Measurements from ENCODE around the gene TRIM56.
A peak's percentile ranks its signal among the peaks of the same experiment; 100 is the strongest.
"Not testable (repeated sequence)": the region's sequence is repeated elsewhere in the genome, so short reads cannot be mapped to it uniquely, and the experiment has no call there.

The TRIM56 gene

DNA sequence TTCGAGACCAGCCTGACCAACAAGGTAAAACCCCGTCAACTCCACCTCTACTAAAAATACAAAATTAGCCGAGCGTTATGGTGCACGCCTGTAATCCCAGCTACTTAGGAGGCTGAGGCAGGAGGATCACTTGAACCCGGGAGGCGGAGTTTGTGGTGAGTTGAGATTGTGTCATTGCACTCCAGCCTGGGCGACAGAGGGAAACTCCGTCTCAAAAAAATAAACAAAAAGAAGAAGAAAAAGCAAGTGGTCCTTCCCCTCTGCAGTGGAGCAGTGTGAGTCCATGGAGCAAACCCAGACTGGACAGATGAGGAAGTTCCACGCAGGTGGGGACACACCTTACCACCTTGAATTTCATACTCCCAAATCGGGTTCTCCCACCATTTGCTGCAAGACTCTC is 28.6 kb downstream of the TRIM56 start:
- Histone ChIP-seq H3K9ac (ENCODE audit: low read length) (peak overlapping the region; percentile 12), H3K36me3 (ENCODE audit: control insufficient read depth, insufficient read depth, low read length) (no peaks in the 10 kb centered on the region), H3K4me1 (ENCODE audit: control insufficient read depth, insufficient read depth, low read length) (peaks cover 12% of the 10 kb centered on the region; the same call in 1 of the 2 replicates), H3K27me3 (ENCODE audit: control insufficient read depth, insufficient read depth, low read length) (no peaks in the 10 kb centered on the region), H3K9me3 (ENCODE audit: control insufficient read depth, insufficient read depth, low read depth, low read length) (no peaks in the 10 kb centered on the region), H3K4me3 (ENCODE audit: low read depth, low read length) (no peak overlapping the region), H3K27ac (ENCODE audit: low read depth, low read length) (no peak overlapping the region)

GRCh38 chr7:101114492-101114891 is 29.2 kb downstream of the TRIM56 start:
- Histone ChIP-seq H3K36me3 (ENCODE audit: control insufficient read depth, insufficient read depth, low read length) (no peaks in the 10 kb centered on the region), H3K4me1 (ENCODE audit: control insufficient read depth, insufficient read depth, low read length) (peaks cover 12% of the 10 kb centered on the region; the same call in 1 of the 2 replicates), H3K27me3 (ENCODE audit: control insufficient read depth, insufficient read depth, low read length) (no peaks in the 10 kb centered on the region), H3K9me3 (ENCODE audit: control insufficient read depth, insufficient read depth, low read depth, low read length) (no peaks in the 10 kb centered on the region), H3K27ac (ENCODE audit: low read depth, low read length) (no peak overlapping the region), H3K4me3 (ENCODE audit: low read depth, low read length) (no peak overlapping the region), H3K9ac (ENCODE audit: low read length) (no peak overlapping the region)

GRCh38 chr7:101115215-101115614 is 29.9 kb downstream of the TRIM56 start:
- Histone ChIP-seq H3K27ac (ENCODE audit: low read depth, low read length) (no peak overlapping the region), H3K4me1 (ENCODE audit: control insufficient read depth, insufficient read depth, low read length) (peaks cover 16% of the 10 kb centered on the region; the same call in 1 of the 2 replicates), H3K9ac (ENCODE audit: low read length) (no peak overlapping the region), H3K27me3 (ENCODE audit: control insufficient read depth, insufficient read depth, low read length) (no peaks in the 10 kb centered on the region), H3K36me3 (ENCODE audit: control insufficient read depth, insufficient read depth, low read length) (no peaks in the 10 kb centered on the region), H3K4me3 (ENCODE audit: low read depth, low read length) (no peak overlapping the region), H3K9me3 (ENCODE audit: control insufficient read depth, insufficient read depth, low read depth, low read length) (no peaks in the 10 kb centered on the region)

GRCh38 chr7:101116898-101117297 is 31.6 kb downstream of the TRIM56 start:
- Histone ChIP-seq H3K27ac (ENCODE audit: low read depth, low read length) (peak overlapping the region; percentile 47; the same call in 1 of the 2 replicates), H3K36me3 (ENCODE audit: control insufficient read depth, insufficient read depth, low read length) (no peaks in the 10 kb centered on the region), H3K9ac (ENCODE audit: low read length) (peak overlapping the region; percentile 54)

DNA sequence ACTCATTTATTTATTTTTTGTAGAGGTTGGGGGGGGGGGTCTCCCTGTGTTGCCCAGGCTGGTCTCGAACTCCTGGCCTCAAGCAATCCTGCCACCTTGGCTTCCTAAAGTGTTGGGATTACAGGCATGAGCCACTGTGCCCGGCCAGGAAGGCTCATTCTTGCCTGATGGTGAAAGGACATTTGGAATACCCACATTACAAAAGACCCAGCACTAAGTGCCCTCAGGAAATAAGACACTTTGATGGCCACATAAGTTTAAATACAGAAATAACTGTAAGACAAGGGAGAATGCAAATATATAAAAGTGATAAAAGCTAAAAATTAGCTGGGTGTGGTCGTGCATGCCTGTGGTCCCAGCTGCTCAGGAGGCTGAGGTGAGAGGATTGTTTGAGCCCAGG is 33.6 kb downstream of the TRIM56 start:
- Histone ChIP-seq H3K4me1 (ENCODE audit: control insufficient read depth, insufficient read depth, low read length) (peaks cover 32% of the 10 kb centered on the region), H3K9ac (ENCODE audit: low read length) (no peak overlapping the region), H3K27ac (ENCODE audit: low read depth, low read length) (no peak overlapping the region), H3K36me3 (ENCODE audit: control insufficient read depth, insufficient read depth, low read length) (no peaks in the 10 kb centered on the region), H3K27me3 (ENCODE audit: control insufficient read depth, insufficient read depth, low read length) (no peaks in the 10 kb centered on the region), H3K4me3 (ENCODE audit: low read depth, low read length) (no peak overlapping the region), H3K9me3 (ENCODE audit: control insufficient read depth, insufficient read depth, low read depth, low read length) (no peaks in the 10 kb centered on the region)

More at GRCh38 chr7:101116898-101117297, 31.6 kb downstream of the TRIM56 start:
- Histone ChIP-seq H3K4me1 (ENCODE audit: control insufficient read depth, insufficient read depth, low read length) (peaks cover 20% of the 10 kb centered on the region), H3K4me3 (ENCODE audit: low read depth, low read length) (no peak overlapping the region), H3K27me3 (ENCODE audit: control insufficient read depth, insufficient read depth, low read length) (no peaks in the 10 kb centered on the region), H3K9me3 (ENCODE audit: control insufficient read depth, insufficient read depth, low read depth, low read length) (no peaks in the 10 kb centered on the region)

GRCh38 chr7:101119876-101120275 is 34.6 kb downstream of the TRIM56 start:
- H3K27ac ChIP-seq (ENCODE audit: low read depth, low read length) = no peak overlapping the region
- H3K4me3 ChIP-seq (ENCODE audit: low read depth, low read length) = no peak overlapping the region
- no peaks in the 10 kb centered on the region for H3K36me3 ChIP-seq (ENCODE audit: control insufficient read depth, insufficient read depth, low read length)
- no peak overlapping the region for H3K9ac ChIP-seq (ENCODE audit: low read length)
- H3K4me1 ChIP-seq (ENCODE audit: control insufficient read depth, insufficient read depth, low read length) = peaks cover 32% of the 10 kb centered on the region
- H3K27me3 ChIP-seq (ENCODE audit: control insufficient read depth, insufficient read depth, low read length) = no peaks in the 10 kb centered on the region
- H3K9me3 ChIP-seq (ENCODE audit: control insufficient read depth, insufficient read depth, low read depth, low read length) = no peaks in the 10 kb centered on the region

GRCh38 chr7:101120315-101120714 is 35.0 kb downstream of the TRIM56 start:
- Histone ChIP-seq H3K36me3 (ENCODE audit: control insufficient read depth, insufficient read depth, low read length) (no peaks in the 10 kb centered on the region), H3K4me3 (ENCODE audit: low read depth, low read length) (no peak overlapping the region), H3K27me3 (ENCODE audit: control insufficient read depth, insufficient read depth, low read length) (no peaks in the 10 kb centered on the region), H3K27ac (ENCODE audit: low read depth, low read length) (no peak overlapping the region), H3K9ac (ENCODE audit: low read length) (no peak overlapping the region), H3K4me1 (ENCODE audit: control insufficient read depth, insufficient read depth, low read length) (peaks cover 32% of the 10 kb centered on the region), H3K9me3 (ENCODE audit: control insufficient read depth, insufficient read depth, low read depth, low read length) (peaks cover under 1% of the 10 kb centered on the region)

DNA sequence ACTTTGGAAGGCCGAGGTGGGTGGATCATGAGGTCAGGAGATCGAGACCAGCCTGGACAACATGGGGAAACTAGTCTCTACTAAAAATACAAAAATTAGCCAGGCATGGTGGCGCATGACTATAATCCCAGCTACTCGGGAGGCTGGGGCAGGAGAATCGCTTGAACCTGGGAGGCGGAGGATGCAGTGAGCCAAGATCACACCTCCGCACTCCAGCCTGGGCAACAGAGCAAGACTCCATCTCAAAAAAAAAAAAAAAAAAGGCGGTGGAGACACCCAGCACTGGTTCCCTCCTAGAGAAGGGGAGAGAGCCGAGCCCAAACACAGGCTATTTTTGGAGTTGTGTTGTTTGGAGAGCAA is 36.3 kb downstream of the TRIM56 start:
- not testable (repeated sequence) for H3K9me3 ChIP-seq (ENCODE audit: control insufficient read depth, insufficient read depth, low read depth, low read length); H3K9ac ChIP-seq (ENCODE audit: low read length); H3K4me3 ChIP-seq (ENCODE audit: low read depth, low read length); H3K36me3 ChIP-seq (ENCODE audit: control insufficient read depth, insufficient read depth, low read length); H3K27me3 ChIP-seq (ENCODE audit: control insufficient read depth, insufficient read depth, low read length)
- peak overlapping the region; percentile 42; the same call in 1 of the 2 replicates for H3K27ac ChIP-seq (ENCODE audit: low read depth, low read length)
- H3K4me1 ChIP-seq (ENCODE audit: control insufficient read depth, insufficient read depth, low read length) = peaks cover 39% of the 10 kb centered on the region

GRCh38 chr7:101121991-101122932 is 37.0 kb downstream of the TRIM56 start:
- H3K27me3 ChIP-seq (ENCODE audit: control insufficient read depth, insufficient read depth, low read length) = no peaks in the 10 kb centered on the region
- peaks cover 2% of the 10 kb centered on the region for H3K9me3 ChIP-seq (ENCODE audit: control insufficient read depth, insufficient read depth, low read depth, low read length)
- H3K36me3 ChIP-seq (ENCODE audit: control insufficient read depth, insufficient read depth, low read length) = no peaks in the 10 kb centered on the region
- peak overlapping the region; percentile 74 for H3K9ac ChIP-seq (ENCODE audit: low read length)
- H3K4me1 ChIP-seq (ENCODE audit: control insufficient read depth, insufficient read depth, low read length) = peaks cover 41% of the 10 kb centered on the region
- H3K27ac ChIP-seq (ENCODE audit: low read depth, low read length) = peak overlapping the region; percentile 79
- no peak overlapping the region for H3K4me3 ChIP-seq (ENCODE audit: low read depth, low read length)

GRCh38 chr7:101122933-101123702 is 37.8 kb downstream of the TRIM56 start:
- no peak overlapping the region for H3K4me3 ChIP-seq (ENCODE audit: low read depth, low read length)
- H3K9me3 ChIP-seq (ENCODE audit: control insufficient read depth, insufficient read depth, low read depth, low read length) = peaks cover 2% of the 10 kb centered on the region
- peaks cover under 1% of the 10 kb centered on the region; the same call in 1 of the 2 replicates for H3K36me3 ChIP-seq (ENCODE audit: control insufficient read depth, insufficient read depth, low read length)
- H3K27ac ChIP-seq (ENCODE audit: low read depth, low read length) = peak overlapping the region; percentile 79; the same call in 1 of the 2 replicates
- H3K27me3 ChIP-seq (ENCODE audit: control insufficient read depth, insufficient read depth, low read length) = no peaks in the 10 kb centered on the region
- peaks cover 43% of the 10 kb centered on the region for H3K4me1 ChIP-seq (ENCODE audit: control insufficient read depth, insufficient read depth, low read length)
- peak overlapping the region; percentile 74 for H3K9ac ChIP-seq (ENCODE audit: low read length)

- Histone ChIP-seq H3K4me1 (ENCODE audit: control insufficient read depth, insufficient read depth, low read length) (peaks cover 47% of the 10 kb centered on the region), H3K9ac (ENCODE audit: low read length) (no peak overlapping the region), H3K4me3 (ENCODE audit: low read depth, low read length) (no peak overlapping the region), H3K9me3 (ENCODE audit: control insufficient read depth, insufficient read depth, low read depth, low read length) (peaks cover 2% of the 10 kb centered on the region), H3K27ac (ENCODE audit: low read depth, low read length) (no peak overlapping the region), H3K27me3 (ENCODE audit: control insufficient read depth, insufficient read depth, low read length) (no peaks in the 10 kb centered on the region), H3K36me3 (ENCODE audit: control insufficient read depth, insufficient read depth, low read length) (peaks cover 4% of the 10 kb centered on the region; the same call in 1 of the 2 replicates)
These were observed 38.4 kb downstream of the TRIM56 start for GRCh38 chr7:101123703-101124068.
